Smooth muscle cell (in vitro differentiated cells): Measurements from ENCODE around the gene IDUA. TPM values are rescaled to one million over a fixed set of nuclear protein-coding genes. Genes with fewer than 3 reads are reported as not detected.

Experiments
- DNase-seq: peaks from one replicate; lab custom pipeline; 2025; ENCODE audit not compliant: unreplicated experiment; lab: John Stamatoyannopoulos, UW
- H2AFZ ChIP-seq: fragments of 200-600 bp; sonication (generic); 2 replicates; pipeline ENCODE4 v1.6.0; 2016; ENCODE audit warnings: antibody characterized with exemption, low read depth, mild to moderate bottlenecking
- H3F3A ChIP-seq: fragments of 200-600 bp; sonication (generic); 2 replicates; pipeline ENCODE4 v1.6.0; 2017; ENCODE audit warnings: antibody characterized with exemption, low read depth
- H3K27ac ChIP-seq: fragments of 200-600 bp; sonication (generic); 2 replicates; pipeline ENCODE4 v1.5.1; 2016; ENCODE audit warnings: low read depth, mild to moderate bottlenecking
- H3K27me3 ChIP-seq: fragments of 200-600 bp; sonication (generic); 2 replicates; pipeline ENCODE4 v1.6.1; 2016; ENCODE audit warnings: low read depth, mild to moderate bottlenecking
- H3K36me3 ChIP-seq: fragments of 200-600 bp; sonication (generic); 2 replicates; pipeline ENCODE4 v1.5.1; 2016; ENCODE audit warnings: low read depth
- H3K4me1 ChIP-seq: fragments of 200-600 bp; sonication (generic); 2 replicates; pipeline ENCODE4 v1.5.1; 2016; ENCODE audit warnings: low read depth
- H3K4me2 ChIP-seq: fragments of 200-600 bp; sonication (generic); 2 replicates; pipeline ENCODE4 v1.6.0; 2016; ENCODE audit warnings: mild to moderate bottlenecking
- H3K4me3 ChIP-seq: fragments of 200-600 bp; sonication (generic); 2 replicates; pipeline ENCODE4 v1.5.1; 2016; ENCODE audit warnings: mild to moderate bottlenecking
- H3K79me2 ChIP-seq: fragments of 200-600 bp; sonication (generic); 2 replicates; pipeline ENCODE4 v1.6.0; 2016; ENCODE audit warnings: low read depth, mild to moderate bottlenecking
- H3K9ac ChIP-seq: fragments of 200-600 bp; sonication (generic); 2 replicates; pipeline ENCODE4 v1.6.0; 2016; ENCODE audit warnings: low read depth
- H3K9me3 ChIP-seq: fragments of 200-600 bp; sonication (generic); replicated peaks from 2 replicates; pipeline ENCODE4 v1.5.1; 2016; ENCODE audit warnings: low read depth
- H4K20me1 ChIP-seq: fragments of 200-600 bp; sonication (generic); 2 replicates; pipeline ENCODE4 v1.6.0; 2016; ENCODE audit warnings: low read depth
- WGBS: methylation state at CpG from one replicate; pipeline ENCODE4 v1.1.7; 2016; ENCODE audit warnings: low lambda C conversion rate; 5-methylcytosine and 5-hydroxymethylcytosine counted together
- polyA plus RNA-seq: library from polyadenylated mRNA; unstranded; fragments of >200 nt; fragmentation: Nextera tagmentation; extraction: Ambion mirVana; gene quantifications from 2 replicates; pipeline ENCODE4 v1.2.1, GENCODE V29; 2016
- total RNA-seq: library from RNA; depleted of rRNA; stranded (reverse); fragments of >200 nt; gene quantifications from 2 replicates; pipeline ENCODE4 v1.2.3, GENCODE V29; 2014
- TF ChIP-seq, protein P1 (sequence below): fragments of 200-600 bp; sonication (generic); IDR thresholded peaks from 2 replicates; pipeline ENCODE4 v1.5.1; 2017; ENCODE audit warnings: borderline replicate concordance, mild to moderate bottlenecking, antibody characterized with exemption; ENCODE audit not compliant: insufficient read depth, poor library complexity, severe bottlenecking

The IDUA gene
- total and polyA plus RNA-seq, 2 experiments from 2014 or later = 6.3 to 49.9 TPM

DNA sequence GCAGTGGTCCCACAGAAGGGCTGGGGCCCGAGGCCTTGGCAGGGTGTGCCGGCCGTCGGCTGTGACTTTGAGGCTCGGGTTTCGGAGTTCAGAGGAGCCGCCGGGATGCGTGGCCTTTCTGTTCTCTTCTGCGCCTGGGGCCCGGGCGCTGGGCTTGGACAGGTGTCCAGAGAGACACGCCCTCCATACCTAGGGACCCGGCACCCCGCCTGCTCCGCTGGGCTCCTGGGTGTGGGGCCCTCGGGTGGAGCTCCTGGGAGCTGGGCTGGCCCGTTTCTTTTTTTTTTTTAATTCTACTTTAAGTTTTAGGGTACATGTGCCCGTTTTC lies 35.9 kb downstream of the IDUA start:
- Histone ChIP-seq H3K79me2 (no peaks in the 10 kb centered on the region), H3F3A (no peaks in the 10 kb centered on the region), H3K27ac (no peak overlapping the region), H3K9ac (no peak overlapping the region), H3K4me1 (peaks cover 14% of the 10 kb centered on the region), H2AFZ (no peak overlapping the region), H3K4me3 (no peak overlapping the region), H4K20me1 (peaks cover 35% of the 10 kb centered on the region), H3K27me3 (no peaks in the 10 kb centered on the region), H3K4me2 (no peak overlapping the region), H3K9me3 (no peaks in the 10 kb centered on the region), H3K36me3 (no peaks in the 10 kb centered on the region)
- TF ChIP-seq, protein P1, sequence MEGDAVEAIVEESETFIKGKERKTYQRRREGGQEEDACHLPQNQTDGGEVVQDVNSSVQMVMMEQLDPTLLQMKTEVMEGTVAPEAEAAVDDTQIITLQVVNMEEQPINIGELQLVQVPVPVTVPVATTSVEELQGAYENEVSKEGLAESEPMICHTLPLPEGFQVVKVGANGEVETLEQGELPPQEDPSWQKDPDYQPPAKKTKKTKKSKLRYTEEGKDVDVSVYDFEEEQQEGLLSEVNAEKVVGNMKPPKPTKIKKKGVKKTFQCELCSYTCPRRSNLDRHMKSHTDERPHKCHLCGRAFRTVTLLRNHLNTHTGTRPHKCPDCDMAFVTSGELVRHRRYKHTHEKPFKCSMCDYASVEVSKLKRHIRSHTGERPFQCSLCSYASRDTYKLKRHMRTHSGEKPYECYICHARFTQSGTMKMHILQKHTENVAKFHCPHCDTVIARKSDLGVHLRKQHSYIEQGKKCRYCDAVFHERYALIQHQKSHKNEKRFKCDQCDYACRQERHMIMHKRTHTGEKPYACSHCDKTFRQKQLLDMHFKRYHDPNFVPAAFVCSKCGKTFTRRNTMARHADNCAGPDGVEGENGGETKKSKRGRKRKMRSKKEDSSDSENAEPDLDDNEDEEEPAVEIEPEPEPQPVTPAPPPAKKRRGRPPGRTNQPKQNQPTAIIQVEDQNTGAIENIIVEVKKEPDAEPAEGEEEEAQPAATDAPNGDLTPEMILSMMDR = no peak
- WGBS = 92% methylated on average over 19 of the region's 19 CpGs
- DNase-seq = no peak

DNA sequence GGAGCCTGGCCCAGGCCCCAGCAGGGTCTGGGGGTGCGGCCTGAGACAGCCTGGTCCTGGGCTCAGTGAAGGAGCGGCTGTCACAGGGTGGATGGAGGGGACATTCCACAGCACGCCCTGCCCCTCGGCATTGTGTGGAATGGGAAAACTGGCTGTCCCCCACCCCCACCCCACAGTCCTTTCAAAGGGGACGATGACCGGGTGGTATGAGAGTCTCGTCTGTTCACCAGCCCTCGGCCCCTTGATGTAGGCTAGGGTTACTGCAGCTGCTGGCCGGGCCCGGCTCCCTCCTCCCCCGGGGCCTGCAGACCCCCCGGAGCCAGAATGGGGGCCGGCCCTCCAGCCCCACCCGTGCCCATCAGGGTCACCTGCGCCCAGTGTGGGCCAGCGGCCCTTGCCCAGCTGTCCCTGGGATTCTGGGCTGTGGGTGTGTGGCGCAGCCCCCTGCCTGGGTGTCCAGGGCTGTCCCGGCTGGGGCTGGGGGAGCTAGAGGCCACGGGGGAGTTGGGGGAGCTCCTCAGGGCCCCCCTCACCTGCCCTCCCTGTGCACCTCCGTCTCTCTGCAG lies 36.3 kb downstream of the IDUA start:
- Histone ChIP-seq H3K27ac (no peak overlapping the region), H3K4me2 (no peak overlapping the region), H3K9me3 (no peaks in the 10 kb centered on the region), H3K4me3 (no peak overlapping the region), H3K36me3 (no peaks in the 10 kb centered on the region), H3F3A (no peaks in the 10 kb centered on the region), H3K79me2 (no peaks in the 10 kb centered on the region), H2AFZ (no peak overlapping the region), H3K9ac (no peak overlapping the region), H3K4me1 (peaks cover 14% of the 10 kb centered on the region), H4K20me1 (peaks cover 31% of the 10 kb centered on the region), H3K27me3 (no peaks in the 10 kb centered on the region)
- WGBS = 92% methylated on average over 19 of the region's 20 CpGs
- DNase-seq = no peak
- TF ChIP-seq, protein P1 = no peak

DNA sequence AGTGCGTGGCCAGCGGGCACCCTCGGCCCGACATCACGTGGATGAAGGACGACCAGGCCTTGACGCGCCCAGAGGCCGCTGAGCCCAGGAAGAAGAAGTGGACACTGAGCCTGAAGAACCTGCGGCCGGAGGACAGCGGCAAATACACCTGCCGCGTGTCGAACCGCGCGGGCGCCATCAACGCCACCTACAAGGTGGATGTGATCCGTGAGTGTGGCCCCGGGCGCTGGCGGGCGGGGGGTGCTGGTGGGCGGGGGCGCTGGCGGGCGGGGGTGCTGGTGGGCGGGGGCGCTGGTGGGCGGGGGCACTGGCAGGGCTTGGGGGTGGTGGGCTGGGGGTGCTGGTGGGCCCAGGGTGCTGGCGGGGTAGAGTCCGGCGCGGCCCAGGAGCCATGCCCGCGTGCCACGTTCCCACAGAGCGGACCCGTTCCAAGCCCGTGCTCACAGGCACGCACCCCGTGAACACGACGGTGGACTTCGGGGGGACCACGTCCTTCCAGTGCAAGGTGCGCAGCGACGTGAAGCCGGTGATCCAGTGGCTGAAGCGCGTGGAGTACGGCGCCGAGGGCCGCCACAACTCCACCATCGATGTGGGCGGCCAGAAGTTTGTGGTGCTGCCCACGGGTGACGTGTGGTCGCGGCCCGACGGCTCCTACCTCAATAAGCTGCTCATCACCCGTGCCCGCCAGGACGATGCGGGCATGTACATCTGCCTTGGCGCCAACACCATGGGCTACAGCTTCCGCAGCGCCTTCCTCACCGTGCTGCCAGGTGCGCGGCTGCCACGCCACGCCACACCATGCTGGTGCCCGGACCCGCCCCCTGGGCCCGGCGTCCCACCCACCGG lies 37.3 kb downstream of the IDUA start:
- Histone ChIP-seq H3K9ac (no peak overlapping the region), H3K4me1 (peaks cover 8% of the 10 kb centered on the region), H3K79me2 (no peaks in the 10 kb centered on the region), H3K4me2 (no peak overlapping the region), H3F3A (no peaks in the 10 kb centered on the region), H3K27ac (no peak overlapping the region), H3K36me3 (no peaks in the 10 kb centered on the region), H3K27me3 (no peaks in the 10 kb centered on the region), H3K4me3 (no peak overlapping the region), H2AFZ (no peak overlapping the region), H4K20me1 (peaks cover 21% of the 10 kb centered on the region), H3K9me3 (no peaks in the 10 kb centered on the region)
- TF ChIP-seq, protein P1 = no peak
- no peak for DNase-seq
- WGBS = 97% methylated on average over 44 of the region's 83 CpGs
